ENCODE data around the gene ASPG. TPM values are rescaled to one million over a fixed set of nuclear protein-coding genes. Genes with fewer than 3 reads are reported as not detected.

Gene ASPG
- total RNA-seq, 1 donor from 2014 or later: 4.6 TPM

DNA sequence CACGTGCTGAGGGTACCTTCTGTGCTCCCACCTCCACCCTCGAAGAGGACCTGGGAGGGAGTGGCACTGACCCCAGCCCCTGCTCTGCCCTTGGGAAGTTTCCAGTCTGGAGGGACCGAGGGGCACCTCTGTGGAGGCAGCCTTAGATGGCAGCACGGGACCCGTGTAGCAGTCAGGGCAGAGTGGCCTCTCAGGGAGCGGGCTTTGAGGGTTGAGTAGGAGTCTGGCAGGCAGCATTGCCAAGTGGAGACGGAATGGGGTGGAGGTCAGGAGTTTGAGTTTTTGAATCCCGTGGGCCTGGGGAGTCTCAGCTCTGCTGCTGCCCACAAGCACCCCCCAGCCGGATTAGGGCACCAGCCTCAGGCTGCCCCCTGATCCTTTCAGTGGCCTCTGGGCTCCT lies 74.5 kb downstream of the ASPG start:
- no peak for ATAC-seq
- TF ChIP-seq, protein P1, sequence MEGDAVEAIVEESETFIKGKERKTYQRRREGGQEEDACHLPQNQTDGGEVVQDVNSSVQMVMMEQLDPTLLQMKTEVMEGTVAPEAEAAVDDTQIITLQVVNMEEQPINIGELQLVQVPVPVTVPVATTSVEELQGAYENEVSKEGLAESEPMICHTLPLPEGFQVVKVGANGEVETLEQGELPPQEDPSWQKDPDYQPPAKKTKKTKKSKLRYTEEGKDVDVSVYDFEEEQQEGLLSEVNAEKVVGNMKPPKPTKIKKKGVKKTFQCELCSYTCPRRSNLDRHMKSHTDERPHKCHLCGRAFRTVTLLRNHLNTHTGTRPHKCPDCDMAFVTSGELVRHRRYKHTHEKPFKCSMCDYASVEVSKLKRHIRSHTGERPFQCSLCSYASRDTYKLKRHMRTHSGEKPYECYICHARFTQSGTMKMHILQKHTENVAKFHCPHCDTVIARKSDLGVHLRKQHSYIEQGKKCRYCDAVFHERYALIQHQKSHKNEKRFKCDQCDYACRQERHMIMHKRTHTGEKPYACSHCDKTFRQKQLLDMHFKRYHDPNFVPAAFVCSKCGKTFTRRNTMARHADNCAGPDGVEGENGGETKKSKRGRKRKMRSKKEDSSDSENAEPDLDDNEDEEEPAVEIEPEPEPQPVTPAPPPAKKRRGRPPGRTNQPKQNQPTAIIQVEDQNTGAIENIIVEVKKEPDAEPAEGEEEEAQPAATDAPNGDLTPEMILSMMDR (IDR thresholded peaks at IDR 0.05): no peak
- H3K27me3 ChIP-seq (ENCODE audit: low read depth): no peaks in the 10 kb centered on the region
- no peaks in the 10 kb centered on the region for H3K9me3 ChIP-seq
- DNase-seq: no peak
- intact Hi-C loops (cut with DNase I): no loop called here
- no peak overlapping the region for H3K27ac ChIP-seq
- no peak overlapping the region for H3K4me3 ChIP-seq
- H3K4me1 ChIP-seq: no peaks in the 10 kb centered on the region
- no peaks in the 10 kb centered on the region for H3K36me3 ChIP-seq

DNA sequence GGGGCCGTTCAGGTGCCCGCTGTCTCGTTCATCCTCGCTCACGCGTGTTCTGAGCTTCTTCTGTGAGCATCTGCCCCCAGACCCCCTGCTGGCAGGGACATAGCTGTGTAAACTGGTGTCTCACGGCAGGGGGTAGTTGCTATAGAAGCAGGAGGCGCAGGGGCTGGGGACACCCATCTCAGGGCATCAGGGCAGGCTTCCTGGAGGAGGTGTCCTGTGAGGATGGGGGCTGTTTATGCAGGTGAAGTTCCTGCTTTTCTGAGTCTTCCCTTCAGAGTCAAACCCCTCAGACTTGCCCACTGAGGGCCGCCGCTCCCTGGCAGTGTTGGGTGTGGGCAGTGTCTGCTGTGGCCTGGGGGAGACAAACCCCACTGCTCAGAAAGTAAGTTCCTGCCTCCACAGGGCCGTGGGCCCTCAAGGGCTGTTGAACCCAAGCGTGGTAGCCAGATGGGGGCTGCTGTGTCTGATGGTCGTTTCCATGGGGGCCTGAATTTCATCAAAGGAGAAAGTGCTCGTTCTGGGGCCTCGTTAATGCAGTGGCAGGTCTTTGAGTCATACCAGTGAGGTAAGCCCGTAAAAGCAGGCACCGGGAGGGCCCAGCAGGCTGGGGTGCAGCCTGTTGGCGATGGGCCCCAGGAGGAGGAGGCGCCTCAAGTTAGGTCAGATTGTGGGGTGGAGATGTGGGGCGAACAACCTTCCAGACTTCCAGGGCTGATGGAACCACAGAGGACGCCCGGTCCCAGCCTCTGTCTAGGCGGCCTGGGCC lies 76.3 kb downstream of the ASPG start:
- Histone ChIP-seq H3K4me1 (no peaks in the 10 kb centered on the region), H3K36me3 (no peaks in the 10 kb centered on the region), H3K4me3 (no peak overlapping the region), H3K9me3 (no peaks in the 10 kb centered on the region), H3K27me3 (ENCODE audit: low read depth) (no peaks in the 10 kb centered on the region), H3K27ac (no peak overlapping the region)
- TF ChIP-seq, protein P1 (IDR thresholded peaks at IDR 0.05): no peak
- no peak for DNase-seq
- intact Hi-C loops (cut with DNase I): no loop called here
- no peak for ATAC-seq

DNA sequence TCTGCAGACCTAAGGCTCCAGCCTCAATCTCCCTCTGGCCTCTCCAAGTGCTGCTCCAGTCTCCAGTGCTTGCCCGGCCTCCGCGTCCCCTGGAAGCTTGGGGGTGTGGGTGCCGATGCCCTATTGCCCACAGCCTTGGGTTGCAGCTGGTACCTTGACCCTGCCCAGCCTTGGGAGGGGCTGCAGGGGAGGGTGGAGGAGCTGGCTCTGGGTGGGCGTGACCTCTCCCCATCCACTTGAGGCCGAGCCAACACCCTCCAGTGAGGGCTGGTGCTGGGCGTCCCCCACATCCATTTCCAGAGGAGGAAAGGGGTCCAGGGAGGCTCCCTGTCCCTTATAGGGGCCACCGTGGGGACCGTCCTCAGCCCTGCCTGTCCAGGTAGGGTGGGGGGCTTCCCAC lies 77.0 kb downstream of the ASPG start:
- no peaks in the 10 kb centered on the region for H3K4me1 ChIP-seq
- intact Hi-C loops (cut with DNase I): no loop called here
- ATAC-seq (no peak), DNase-seq (no peak)
- H3K9me3 ChIP-seq: no peaks in the 10 kb centered on the region
- H3K27me3 ChIP-seq (ENCODE audit: low read depth): no peaks in the 10 kb centered on the region
- no peak overlapping the region for H3K4me3 ChIP-seq
- no peak overlapping the region for H3K27ac ChIP-seq
- TF ChIP-seq, protein P1 (IDR thresholded peaks at IDR 0.05): no peak
- H3K36me3 ChIP-seq: no peaks in the 10 kb centered on the region

DNA sequence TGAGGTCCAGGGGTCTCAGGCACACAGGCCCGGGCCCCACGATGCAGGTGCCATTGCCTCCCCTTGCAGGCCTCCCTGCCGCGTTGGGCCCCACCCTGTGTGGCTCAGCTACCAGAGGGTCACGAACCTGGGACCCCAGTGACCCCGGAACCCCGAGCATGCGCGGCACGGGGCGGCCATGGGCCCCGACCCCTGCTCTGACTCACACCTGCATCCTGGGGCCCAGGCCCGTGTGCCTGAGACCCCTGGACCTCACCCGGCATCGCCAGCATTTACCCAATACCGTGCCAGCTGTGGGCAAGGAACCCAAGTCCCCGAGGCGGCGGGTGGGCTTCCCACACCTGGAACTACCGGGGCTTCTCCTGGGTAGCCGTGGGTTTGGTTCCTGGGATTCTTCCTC lies 78.0 kb downstream of the ASPG start:
- Histone ChIP-seq H3K4me1 (no peaks in the 10 kb centered on the region), H3K36me3 (no peaks in the 10 kb centered on the region), H3K27me3 (ENCODE audit: low read depth) (no peaks in the 10 kb centered on the region), H3K27ac (no peak overlapping the region), H3K4me3 (no peak overlapping the region), H3K9me3 (no peaks in the 10 kb centered on the region)
- DNase-seq (no peak), ATAC-seq (no peak)
- intact Hi-C loops (cut with DNase I): no loop called here
- TF ChIP-seq, protein P1 (IDR thresholded peaks at IDR 0.05): no peak

DNA sequence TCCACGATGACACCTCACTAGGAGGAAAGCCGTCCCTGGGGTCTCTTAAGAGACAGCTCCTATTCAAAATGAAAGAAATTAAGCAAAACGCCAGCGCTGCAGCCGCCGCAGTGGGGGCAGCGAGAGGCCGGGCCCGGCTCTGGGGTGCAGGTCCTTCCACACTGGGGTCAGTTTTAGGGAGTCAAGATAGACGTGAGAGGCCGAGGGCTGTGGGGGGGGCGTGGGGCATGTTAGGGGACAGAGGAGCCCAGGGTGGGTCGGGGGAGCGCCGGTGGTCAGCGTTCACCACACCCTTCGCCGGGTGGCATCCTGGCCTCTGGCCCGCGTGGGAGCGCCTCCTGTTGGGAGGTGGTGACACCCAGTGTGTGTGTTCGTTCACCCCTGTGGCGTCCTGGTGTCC lies 78.5 kb downstream of the ASPG start:
- TF ChIP-seq, protein P1 (IDR thresholded peaks at IDR 0.05): no peak
- intact Hi-C loops (cut with DNase I): no loop called here
- Histone ChIP-seq H3K27ac (no peak overlapping the region), H3K4me1 (no peaks in the 10 kb centered on the region), H3K27me3 (ENCODE audit: low read depth) (no peaks in the 10 kb centered on the region), H3K36me3 (no peaks in the 10 kb centered on the region), H3K9me3 (no peaks in the 10 kb centered on the region), H3K4me3 (no peak overlapping the region)
- DNase-seq (no peak), ATAC-seq (no peak)

Measured in lower lobe of right lung (tissue), 2 donors.